Kidney (tissue), 14 donors: ENCODE results near the gene CA4. TPM values are rescaled to one million over a fixed set of nuclear protein-coding genes. Genes with fewer than 3 reads are reported as not detected.

Source experiments
- DNase-seq, 5 donors: peaks; one replicate each; pipeline ENCODE4 v3.0.0-alpha.2; 2013 to 2020
- FAIRE-seq: peaks from 2 replicates; lab custom pipeline; 2012; peaks lifted over from hg19 to GRCh38; lab: Jason Lieb, UNC
- H3K27ac ChIP-seq, 2 donors: one replicate each; pipeline ENCODE4 v1.7.0; 2013; ENCODE audit warnings: low read depth in 2 of 2, low read length in 2 of 2, inconsistent platforms in 1 of 2
- H3K27me3 ChIP-seq: one replicate; pipeline ENCODE4 v1.7.1; 2013; ENCODE audit warnings: low read length, inconsistent platforms; ENCODE audit not compliant: control insufficient read depth, insufficient read depth
- H3K36me3 ChIP-seq, 3 donors: one replicate each; pipeline versions ENCODE4 v1.7.0 to v1.7.1; 2013; ENCODE audit warnings: low read length in 3 of 3, control low read depth in 1 of 3, inconsistent platforms in 1 of 3; ENCODE audit not compliant: insufficient read depth in 3 of 3, control insufficient read depth in 2 of 3
- H3K4me1 ChIP-seq, 3 donors: one replicate each; pipeline versions ENCODE4 v1.7.0 to v1.7.1; 2013; ENCODE audit warnings: low read length in 3 of 3, inconsistent platforms in 1 of 3, low read depth in 1 of 3; ENCODE audit not compliant: control insufficient read depth in 2 of 3, insufficient read depth in 2 of 3
- H3K4me3 ChIP-seq, 3 donors: one replicate each; pipeline versions ENCODE4 v1.7.0 to v1.8.1; 2013; ENCODE audit warnings: low read length in 3 of 3, control low read depth in 1 of 3, inconsistent platforms in 1 of 3
- H3K9ac ChIP-seq, 3 donors: one replicate each; pipeline versions ENCODE4 v1.7.0 to v1.7.1; 2013; ENCODE audit warnings: low read length in 3 of 3, control low read depth in 1 of 3, inconsistent platforms in 1 of 3
- H3K9me3 ChIP-seq, 3 donors: one replicate each; pipeline versions ENCODE4 v1.7.0 to v1.7.1; 2013; ENCODE audit warnings: low read length in 3 of 3, control low read depth in 1 of 3, inconsistent platforms in 1 of 3; ENCODE audit not compliant: control insufficient read depth in 2 of 3, insufficient read depth in 1 of 3
- CTCF ChIP-seq: IDR thresholded peaks from 3 replicates; pipeline ENCODE4 v1.5.1; 2012; ENCODE audit warnings: mild to moderate bottlenecking, moderate library complexity, borderline replicate concordance; ENCODE audit not compliant: insufficient read depth; ENCODE audit errors: extremely low read depth
- intact Hi-C: fragments of 100-400 bp; cut with DNase I; formaldehyde crosslinking; loops from one replicate; pipeline ENCODE4 v1.11.1; 2022
- polyA plus RNA-seq: library from polyadenylated mRNA; stranded (reverse); fragments of 350-450 nt; fragmentation: Illumina TruSeq; extraction: RNeasy Lipid Tissue Mini Kit (QIAGEN cat#74804); gene quantifications from one replicate; pipeline ENCODE4 v1.2.3, GENCODE V29; 2014; ENCODE audit warnings: low read depth, low replicate concordance; ENCODE audit not compliant: insufficient read depth
- total RNA-seq: library from RNA; stranded (reverse); fragmentation: NEBNext Ultra II Directional; extraction: Animal tissue kit (Norgen Biotek cat#: 25700); gene quantifications from one replicate; pipeline ENCODE4 v1.2.1, GENCODE V29; 2021
- donor health status: control.
- donor health status: control.
- donor health status: control.
- donor health status: control.
- donor health status: control.
- donor health status: DM: yes; HTN: yes; CAD: no.
- donor health status: Normal renal cell carcinoma (clear cell type).

CA4 gene
- total and polyA plus RNA-seq, 2 donors from 2014 or later, result 25.3 to 102 TPM

- no peak overlapping the region for H3K9ac ChIP-seq
- H3K4me1 ChIP-seq, result peaks cover 0 to 16% (median 12%) of the 10 kb centered on the region in 3 donors
- peak; percentile 82 to 87 (median 83) for DNase-seq
- FAIRE-seq, result no peak
- TF ChIP-seq CTCF, result peak; percentile 73
- intact Hi-C loops, result no loop called here
- no peak overlapping the region for H3K4me3 ChIP-seq
- H3K9me3 ChIP-seq, result no peaks in the 10 kb centered on the region
- no peaks in the 10 kb centered on the region for H3K36me3 ChIP-seq
- no peak overlapping the region for H3K27ac ChIP-seq
- H3K27me3 ChIP-seq, result peaks cover 30% of the 10 kb centered on the region
Observed at GRCh38 chr17:60139438-60140285, 10.1 kb upstream of the CA4 start.

GRCh38 chr17:60141111-60142018 lies 8.4 kb upstream of the CA4 start:
- H3K27me3 ChIP-seq, result peaks cover 30% of the 10 kb centered on the region
- DNase-seq, result peak in 1 of 5 donors; percentile 73
- no peaks in the 10 kb centered on the region for H3K36me3 ChIP-seq
- H3K9ac ChIP-seq, result no peak overlapping the region
- no peak overlapping the region for H3K4me3 ChIP-seq
- FAIRE-seq, result no peak
- H3K9me3 ChIP-seq, result no peaks in the 10 kb centered on the region
- no peak for TF ChIP-seq CTCF
- H3K27ac ChIP-seq, result no peak overlapping the region
- intact Hi-C loops, result no loop called here
- H3K4me1 ChIP-seq, result peaks cover 0 to 13% (median 12%) of the 10 kb centered on the region in 3 donors

- no peaks in the 10 kb centered on the region for H3K9me3 ChIP-seq
- no peak overlapping the region for H3K4me3 ChIP-seq
- no peak for FAIRE-seq
- intact Hi-C loops, result no loop called here
- peaks cover 0 to 13% (median 12%) of the 10 kb centered on the region in 3 donors for H3K4me1 ChIP-seq
- TF ChIP-seq CTCF, result peak; percentile 75
- DNase-seq, result peak; percentile 74 to 89 (median 86)
- H3K36me3 ChIP-seq, result no peaks in the 10 kb centered on the region
- no peak overlapping the region for H3K27ac ChIP-seq
- peaks cover 25% of the 10 kb centered on the region for H3K27me3 ChIP-seq
- peak overlapping the region in 1 of 3 donors; percentile 52 for H3K9ac ChIP-seq
Observed at GRCh38 chr17:60142872-60143499, 6.8 kb upstream of the CA4 start.
